GM23338 (cell line): ENCODE results near the gene SFTPB. TPM values are rescaled to one million over a fixed set of nuclear protein-coding genes. Genes with fewer than 3 reads are reported as not detected.

ENCODE experiments used
- ATAC-seq: fragments of 200-7000 bp; cut with Tn5 transposase; 3 replicates; pipeline ENCODE4 v1.9.1; 2020
- DNase-seq: peaks from one replicate; pipeline ENCODE4 v3.0.0-alpha.2; 2015; ENCODE audit warnings: low spot score
- H2AFZ ChIP-seq: fragments of 200-600 bp; sonication (generic); 2 replicates; pipeline ENCODE4 v1.8.0; 2016; ENCODE audit warnings: antibody characterized with exemption, mild to moderate bottlenecking, moderate library complexity
- H3F3A ChIP-seq: fragments of 200-600 bp; sonication (generic); replicated peaks from 2 replicates; pipeline ENCODE4 v1.8.0; 2017; ENCODE audit warnings: antibody characterized with exemption, mixed run types, low read depth
- H3K27ac ChIP-seq: fragments of 200-600 bp; sonication (generic); 2 replicates; pipeline ENCODE4 v1.6.1; 2016; ENCODE audit warnings: low read depth
- H3K27me3 ChIP-seq: fragments of 200-600 bp; sonication (generic); 2 replicates; pipeline ENCODE4 v1.8.0; 2016; ENCODE audit warnings: mild to moderate bottlenecking, mixed run types, moderate library complexity; ENCODE audit not compliant: insufficient read depth
- H3K36me3 ChIP-seq: fragments of 200-600 bp; sonication (generic); 2 replicates; pipeline ENCODE4 v1.8.0; 2016; ENCODE audit warnings: mild to moderate bottlenecking; ENCODE audit not compliant: insufficient read depth
- H3K4me1 ChIP-seq: fragments of 200-600 bp; sonication (generic); 2 replicates; pipeline ENCODE4 v1.8.0; 2016; ENCODE audit warnings: mild to moderate bottlenecking, moderate library complexity; ENCODE audit not compliant: insufficient read depth
- H3K4me2 ChIP-seq: fragments of 200-600 bp; sonication (generic); 2 replicates; pipeline ENCODE4 v1.7.1; 2017; ENCODE audit warnings: mixed run types
- H3K4me3 ChIP-seq: fragments of 200-600 bp; sonication (generic); 2 replicates; pipeline ENCODE4 v1.6.1; 2016; ENCODE audit warnings: mixed run types
- H3K79me2 ChIP-seq: fragments of 200-600 bp; sonication (generic); replicated peaks from 2 replicates; pipeline ENCODE4 v1.8.0; 2017; ENCODE audit warnings: mild to moderate bottlenecking; ENCODE audit not compliant: insufficient read depth
- H3K9me2 ChIP-seq: fragments of 200-600 bp; sonication (generic); 2 replicates; pipeline ENCODE4 v1.8.0; 2017; ENCODE audit not compliant: insufficient read depth
- H4K20me1 ChIP-seq: fragments of 200-600 bp; sonication (generic); replicated peaks from 2 replicates; pipeline ENCODE4 v1.8.0; 2017; ENCODE audit warnings: mild to moderate bottlenecking; ENCODE audit not compliant: insufficient read depth
- H3K27ac Mint-ChIP-seq: 2 replicates; pipeline ENCODE4 v1.8.0; 2020; ENCODE audit warnings: inconsistent platforms, mild to moderate bottlenecking, moderate library complexity, mixed read lengths
- H3K27me3 Mint-ChIP-seq: 3 replicates; pipeline ENCODE4 v1.8.0; 2022; ENCODE audit warnings: low read depth, mild to moderate bottlenecking, moderate library complexity, mixed read lengths, inconsistent platforms; ENCODE audit not compliant: insufficient read depth, poor library complexity
- H3K36me3 Mint-ChIP-seq: 3 replicates; pipeline ENCODE4 v1.8.0; 2021; ENCODE audit warnings: low read depth, mild to moderate bottlenecking, inconsistent platforms, moderate library complexity, mixed read lengths
- H3K4me1 Mint-ChIP-seq: 3 replicates; pipeline ENCODE4 v1.8.0; 2020; ENCODE audit warnings: mild to moderate bottlenecking, inconsistent platforms, mixed read lengths
- H3K4me3 Mint-ChIP-seq: 3 replicates; pipeline ENCODE4 v1.8.0; 2021; ENCODE audit warnings: moderate library complexity, mild to moderate bottlenecking, inconsistent platforms, mixed read lengths
- H3K9me3 Mint-ChIP-seq: 3 replicates; pipeline ENCODE4 v1.8.0; 2020; ENCODE audit warnings: moderate library complexity, mild to moderate bottlenecking, inconsistent platforms, mixed read lengths
- CREB1 ChIP-seq: fragments of 250-450 bp; sonication (Bioruptor Pico); IDR thresholded peaks from 2 replicates; pipeline ENCODE4 v1.5.0; 2020; ENCODE audit warnings: low read depth, mild to moderate bottlenecking, moderate library complexity
- EZH2 ChIP-seq: fragments of 200-600 bp; sonication (generic); IDR thresholded peaks from one replicate; pipeline ENCODE4 v1.8.0; 2017; ENCODE audit warnings: antibody characterized with exemption, mild to moderate bottlenecking, low read depth; ENCODE audit not compliant: unreplicated experiment
- EZH2phosphoT487 ChIP-seq: fragments of 200-600 bp; sonication (generic); IDR thresholded peaks from one replicate; pipeline ENCODE4 v1.8.1; 2018; ENCODE audit warnings: antibody characterized with exemption; ENCODE audit not compliant: unreplicated experiment
- NANOG ChIP-seq: IDR thresholded peaks from 2 replicates; pipeline ENCODE4 v1.6.1; 2016; ENCODE audit warnings: antibody characterized with exemption, borderline replicate concordance
- POLR2AphosphoS5 ChIP-seq: IDR thresholded peaks from 2 replicates; pipeline ENCODE4 v1.6.1; 2016; ENCODE audit warnings: antibody characterized with exemption, low read depth
- ZNF114 ChIP-seq: fragments of 250-450 bp; sonication (Bioruptor Pico); IDR thresholded peaks from 2 replicates; pipeline ENCODE4 v1.5.0; 2020; ENCODE audit warnings: mild to moderate bottlenecking, moderate library complexity
- ZNF331 ChIP-seq: fragments of 250-450 bp; sonication (Bioruptor Pico); IDR thresholded peaks from 2 replicates; pipeline ENCODE4 v1.5.0; 2020; ENCODE audit warnings: low read depth, mild to moderate bottlenecking, moderate library complexity
- polyA plus RNA-seq: library from polyadenylated mRNA; unstranded; fragments of >200 nt; fragmentation: Nextera tagmentation; extraction: Ambion mirVana; gene quantifications from 2 replicates; pipeline ENCODE4 v1.2.1, GENCODE V29; 2016
- total RNA-seq: library from RNA; depleted of rRNA; stranded (reverse); fragments of >200 nt; shearing (Covaris generic); gene quantifications from 2 replicates; pipeline ENCODE4 v1.2.3, GENCODE V29; 2014
- TF ChIP-seq, protein P1 (sequence below): IDR thresholded peaks from 2 replicates; pipeline ENCODE4 v1.6.1; 2016; ENCODE audit warnings: antibody characterized with exemption
- TF ChIP-seq, protein P2 (sequence below), 2 experiments: fragments of 200-600 bp in 1 of 2; sonication (generic) in 1 of 2; conservative IDR thresholded peaks; 2 replicates each; pipeline versions ENCODE4 v1.5.1 to v1.6.1; 2016 to 2017; ENCODE audit warnings: antibody characterized with exemption in 2 of 2, low read depth in 2 of 2, mild to moderate bottlenecking in 2 of 2, moderate library complexity in 1 of 2
- TF ChIP-seq, protein P3 (sequence below): IDR thresholded peaks from one replicate; pipeline ENCODE4 v1.6.1; 2018; ENCODE audit warnings: antibody characterized with exemption; ENCODE audit not compliant: unreplicated experiment

Gene SFTPB
- total and polyA plus RNA-seq, 2 experiments from 2014 or later, result 0.06 TPM; not detected in 1

DNA sequence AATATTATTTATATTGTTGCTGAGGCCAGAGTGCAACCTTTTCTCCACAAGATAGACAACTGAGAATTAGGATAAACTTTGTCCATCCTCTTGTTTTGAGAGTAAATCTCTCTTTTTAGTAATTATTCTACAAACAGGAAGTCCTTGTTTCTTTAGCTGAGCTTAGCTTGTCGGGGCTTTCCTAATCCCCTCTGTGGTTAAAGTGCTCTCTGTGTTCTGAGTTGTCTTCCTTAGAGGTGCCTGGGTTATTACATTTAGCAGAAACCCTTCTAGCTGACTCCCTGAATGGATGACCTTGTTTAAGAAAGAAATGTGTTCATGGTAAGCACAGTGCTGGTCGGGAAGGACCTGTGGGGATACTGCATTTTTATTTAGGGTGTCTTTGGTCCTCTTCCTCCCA is 39.3 kb downstream of the SFTPB start:
- no peak overlapping the region for H3K4me3 Mint-ChIP-seq
- Histone ChIP-seq H3K27me3 (no peaks in the 10 kb centered on the region), H3K79me2 (0 out of 2 replicates have a peak, but pooled peaks cover 5% of the 10 kb centered on the region), H2AFZ (no peak overlapping the region), H3K4me3 (no peak overlapping the region), H3K4me1 (no peaks in the 10 kb centered on the region), H3K36me3 (peaks cover 96% of the 10 kb centered on the region), H3K27ac (no peak overlapping the region), H4K20me1 (peaks cover 5% of the 10 kb centered on the region), H3K4me2 (no peak overlapping the region), H3F3A (no peaks in the 10 kb centered on the region), H3K9me2 (no peaks in the 10 kb centered on the region)
- ATAC-seq (no peak), DNase-seq (no peak)
- peaks cover 11% of the 10 kb centered on the region for H3K27me3 Mint-ChIP-seq
- no peaks in the 10 kb centered on the region for H3K9me3 Mint-ChIP-seq
- H3K27ac Mint-ChIP-seq, result no peak overlapping the region
- peaks cover 90% of the 10 kb centered on the region for H3K36me3 Mint-ChIP-seq
- no peaks in the 10 kb centered on the region for H3K4me1 Mint-ChIP-seq
- TF ChIP-seq, protein P1, sequence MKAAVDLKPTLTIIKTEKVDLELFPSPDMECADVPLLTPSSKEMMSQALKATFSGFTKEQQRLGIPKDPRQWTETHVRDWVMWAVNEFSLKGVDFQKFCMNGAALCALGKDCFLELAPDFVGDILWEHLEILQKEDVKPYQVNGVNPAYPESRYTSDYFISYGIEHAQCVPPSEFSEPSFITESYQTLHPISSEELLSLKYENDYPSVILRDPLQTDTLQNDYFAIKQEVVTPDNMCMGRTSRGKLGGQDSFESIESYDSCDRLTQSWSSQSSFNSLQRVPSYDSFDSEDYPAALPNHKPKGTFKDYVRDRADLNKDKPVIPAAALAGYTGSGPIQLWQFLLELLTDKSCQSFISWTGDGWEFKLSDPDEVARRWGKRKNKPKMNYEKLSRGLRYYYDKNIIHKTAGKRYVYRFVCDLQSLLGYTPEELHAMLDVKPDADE, result no peak
- TF ChIP-seq EZH2, result no peak
- TF ChIP-seq ZNF331, result no peak
- TF ChIP-seq, protein P2, sequence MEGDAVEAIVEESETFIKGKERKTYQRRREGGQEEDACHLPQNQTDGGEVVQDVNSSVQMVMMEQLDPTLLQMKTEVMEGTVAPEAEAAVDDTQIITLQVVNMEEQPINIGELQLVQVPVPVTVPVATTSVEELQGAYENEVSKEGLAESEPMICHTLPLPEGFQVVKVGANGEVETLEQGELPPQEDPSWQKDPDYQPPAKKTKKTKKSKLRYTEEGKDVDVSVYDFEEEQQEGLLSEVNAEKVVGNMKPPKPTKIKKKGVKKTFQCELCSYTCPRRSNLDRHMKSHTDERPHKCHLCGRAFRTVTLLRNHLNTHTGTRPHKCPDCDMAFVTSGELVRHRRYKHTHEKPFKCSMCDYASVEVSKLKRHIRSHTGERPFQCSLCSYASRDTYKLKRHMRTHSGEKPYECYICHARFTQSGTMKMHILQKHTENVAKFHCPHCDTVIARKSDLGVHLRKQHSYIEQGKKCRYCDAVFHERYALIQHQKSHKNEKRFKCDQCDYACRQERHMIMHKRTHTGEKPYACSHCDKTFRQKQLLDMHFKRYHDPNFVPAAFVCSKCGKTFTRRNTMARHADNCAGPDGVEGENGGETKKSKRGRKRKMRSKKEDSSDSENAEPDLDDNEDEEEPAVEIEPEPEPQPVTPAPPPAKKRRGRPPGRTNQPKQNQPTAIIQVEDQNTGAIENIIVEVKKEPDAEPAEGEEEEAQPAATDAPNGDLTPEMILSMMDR (conservative IDR thresholded peaks at IDR 0.05; ENCODE audit: low read depth in 2 of 2), result no peak
- TF ChIP-seq ZNF114 (CRISPR knock-in tag), result no peak
- TF ChIP-seq EZH2phosphoT487, result no peak
- TF ChIP-seq, protein P3, sequence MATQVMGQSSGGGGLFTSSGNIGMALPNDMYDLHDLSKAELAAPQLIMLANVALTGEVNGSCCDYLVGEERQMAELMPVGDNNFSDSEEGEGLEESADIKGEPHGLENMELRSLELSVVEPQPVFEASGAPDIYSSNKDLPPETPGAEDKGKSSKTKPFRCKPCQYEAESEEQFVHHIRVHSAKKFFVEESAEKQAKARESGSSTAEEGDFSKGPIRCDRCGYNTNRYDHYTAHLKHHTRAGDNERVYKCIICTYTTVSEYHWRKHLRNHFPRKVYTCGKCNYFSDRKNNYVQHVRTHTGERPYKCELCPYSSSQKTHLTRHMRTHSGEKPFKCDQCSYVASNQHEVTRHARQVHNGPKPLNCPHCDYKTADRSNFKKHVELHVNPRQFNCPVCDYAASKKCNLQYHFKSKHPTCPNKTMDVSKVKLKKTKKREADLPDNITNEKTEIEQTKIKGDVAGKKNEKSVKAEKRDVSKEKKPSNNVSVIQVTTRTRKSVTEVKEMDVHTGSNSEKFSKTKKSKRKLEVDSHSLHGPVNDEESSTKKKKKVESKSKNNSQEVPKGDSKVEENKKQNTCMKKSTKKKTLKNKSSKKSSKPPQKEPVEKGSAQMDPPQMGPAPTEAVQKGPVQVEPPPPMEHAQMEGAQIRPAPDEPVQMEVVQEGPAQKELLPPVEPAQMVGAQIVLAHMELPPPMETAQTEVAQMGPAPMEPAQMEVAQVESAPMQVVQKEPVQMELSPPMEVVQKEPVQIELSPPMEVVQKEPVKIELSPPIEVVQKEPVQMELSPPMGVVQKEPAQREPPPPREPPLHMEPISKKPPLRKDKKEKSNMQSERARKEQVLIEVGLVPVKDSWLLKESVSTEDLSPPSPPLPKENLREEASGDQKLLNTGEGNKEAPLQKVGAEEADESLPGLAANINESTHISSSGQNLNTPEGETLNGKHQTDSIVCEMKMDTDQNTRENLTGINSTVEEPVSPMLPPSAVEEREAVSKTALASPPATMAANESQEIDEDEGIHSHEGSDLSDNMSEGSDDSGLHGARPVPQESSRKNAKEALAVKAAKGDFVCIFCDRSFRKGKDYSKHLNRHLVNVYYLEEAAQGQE, result no peak
- TF ChIP-seq POLR2AphosphoS5, result no peak

DNA sequence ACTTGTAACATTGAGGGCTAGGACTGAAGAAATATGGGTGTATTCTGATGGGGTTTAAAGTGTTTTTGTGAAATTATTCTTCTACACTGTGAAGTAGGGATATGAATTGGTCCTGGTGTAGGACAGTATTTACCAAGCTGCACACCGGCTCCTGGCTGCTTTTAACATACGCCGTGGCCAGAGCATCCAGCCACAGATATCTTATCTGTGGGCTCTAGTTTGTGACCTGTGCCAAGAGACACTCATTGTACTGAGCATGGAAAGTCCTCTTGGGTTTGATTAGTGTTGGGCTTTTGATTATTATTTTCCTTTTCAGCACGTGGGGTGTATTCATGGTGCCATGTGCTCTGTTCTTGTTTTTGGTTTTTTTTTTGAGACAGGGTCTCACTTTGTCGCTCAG is 44.0 kb downstream of the SFTPB start:
- TF ChIP-seq, protein P2 (conservative IDR thresholded peaks at IDR 0.05; ENCODE audit: low read depth in 2 of 2), result no peak
- no peak for TF ChIP-seq POLR2AphosphoS5
- TF ChIP-seq NANOG, result no peak
- no peak for TF ChIP-seq CREB1 (CRISPR knock-in tag)
- Mint-ChIP-seq H3K9me3 (no peaks in the 10 kb centered on the region), H3K4me3 (no peak overlapping the region), H3K4me1 (no peaks in the 10 kb centered on the region), H3K36me3 (peaks cover 74% of the 10 kb centered on the region), H3K27me3 (peaks cover 7% of the 10 kb centered on the region), H3K27ac (no peak overlapping the region)
- Histone ChIP-seq H3K4me3 (no peak overlapping the region), H3K9me2 (no peaks in the 10 kb centered on the region), H3K4me2 (no peak overlapping the region), H2AFZ (no peak overlapping the region), H3K79me2 (peaks cover 32% of the 10 kb centered on the region), H3F3A (no peaks in the 10 kb centered on the region; the same call in 1 of the 2 replicates), H3K36me3 (peaks cover 98% of the 10 kb centered on the region), H3K4me1 (no peaks in the 10 kb centered on the region), H4K20me1 (peaks cover 27% of the 10 kb centered on the region), H3K27ac (no peak overlapping the region), H3K27me3 (no peaks in the 10 kb centered on the region)
- DNase-seq (no peak), ATAC-seq (no peak)
